HG02798 (cell line): Measurements from ENCODE around the gene MED12.

Experiments used
- ATAC-seq: cut with Tn5 transposase; IDR thresholded peaks from one replicate; pipeline ENCODE4 v1.9.1; 2021; ENCODE audit warnings: mild to moderate bottlenecking; ENCODE audit not compliant: unreplicated experiment, poor library complexity

The MED12 gene

GRCh38 chrX:71184092-71184491 lies 65.7 kb downstream of the MED12 start:
- ATAC-seq: no peak

- ATAC-seq: no peak
These were observed 66.6 kb downstream of the MED12 start for GRCh38 chrX:71184803-71185495.

GRCh38 chrX:71191248-71191647 lies 72.9 kb downstream of the MED12 start:
- no peak for ATAC-seq
